Keratinocyte (primary cell): ENCODE results near the gene TIMM29.

Source experiments
- CTCF ChIP-seq, 3 experiments: IDR thresholded peaks in 1 of 3; conservative IDR thresholded peaks in 1 of 3; optimal IDR thresholded peaks in 1 of 3; 2 replicates in 2 of 3; 3 replicates in 1 of 3; pipeline versions ENCODE3 to v1.5.1; 2011; ENCODE audit warnings: low read length in 3 of 3, mild to moderate bottlenecking in 3 of 3, moderate library complexity in 2 of 3, control low read depth in 1 of 3, inconsistent platforms in 1 of 3; ENCODE audit not compliant: insufficient read depth in 2 of 3; ENCODE audit errors: extremely low read depth in 1 of 3
- EZH2 ChIP-seq: IDR thresholded peaks from one replicate; pipeline ENCODE4 v1.6.1; 2012; ENCODE audit warnings: inconsistent platforms, mild to moderate bottlenecking, low read length, moderate library complexity

GRCh38 chr19:10915130-10916091 is 13.2 kb upstream of the TIMM29 start:
- TF ChIP-seq CTCF (optimal IDR thresholded peaks at IDR 0.05 in 1 of 3, IDR thresholded peaks at IDR 0.05 in 1 of 3, conservative IDR thresholded peaks at IDR 0.05 in 1 of 3; ENCODE audit: extremely low read depth in 1 of 3, insufficient read depth in 2 of 3, low read length in 3 of 3) (no peak), EZH2 (no peak)
